IMR-90 (cell line): ENCODE data around the gene AGO1. TPM values are rescaled to one million over a fixed set of nuclear protein-coding genes. Genes with fewer than 3 reads are reported as not detected.
A peak's percentile ranks its signal among the peaks of the same experiment; 100 is the strongest.

Source experiments
- ATAC-seq: fragments of 200-7000 bp; cut with Tn5 transposase; 2 replicates; pipeline ENCODE4 v1.9.1; 2020; ENCODE audit warnings: low read depth, mild to moderate bottlenecking, moderate library complexity
- BruUV-seq: library from RNA; stranded (reverse); fragments of 400-500 nt; replicated peaks from 2 replicates; lab custom pipeline; 2021; lab: Mats Ljungman, UMichigan
- CTCF ChIA-PET: fragments of 300-600 bp; formaldehyde crosslinking; extraction: SDS; loops from one replicate; lab custom pipeline; 2021; ENCODE audit warnings: antibody characterized with exemption; lab: Yijun Ruan, JAX
- POLR2A ChIA-PET: fragments of 300-600 bp; sonication (Branson Sonifier 250); formaldehyde crosslinking; loops from one replicate; lab custom pipeline; 2022; ENCODE audit warnings: antibody characterized with exemption; ENCODE audit not compliant: unreplicated experiment; lab: Charles Lee
- DNase-seq: peaks from one replicate; pipeline ENCODE4 v3.0.0; 2013
- H2AFZ ChIP-seq: replicated peaks from 2 replicates; pipeline ENCODE3; 2013; ENCODE audit warnings: low read length, mild to moderate bottlenecking; ENCODE audit not compliant: poor library complexity
- H2AK5ac ChIP-seq: 2 replicates; pipeline ENCODE4 v1.6.1; 2013; ENCODE audit warnings: low read depth, low read length, inconsistent platforms
- H2AK9ac ChIP-seq: replicated peaks from 2 replicates; pipeline ENCODE3; 2013; ENCODE audit warnings: mild to moderate bottlenecking, low read depth, low read length, moderate library complexity; ENCODE audit not compliant: poor library complexity
- H2BK120ac ChIP-seq: 2 replicates; pipeline ENCODE4 v1.6.1; 2013; ENCODE audit warnings: low read depth, low read length, inconsistent platforms
- H2BK15ac ChIP-seq: 3 replicates; pipeline ENCODE4 v1.6.1; 2013; ENCODE audit warnings: low read depth, low read length, inconsistent platforms
- H2BK20ac ChIP-seq: 2 replicates; pipeline ENCODE4 v1.6.1; 2013; ENCODE audit warnings: low read depth, mild to moderate bottlenecking, inconsistent platforms, low read length, moderate library complexity
- H2BK5ac ChIP-seq: 2 replicates; pipeline ENCODE4 v1.6.1; 2013; ENCODE audit warnings: mild to moderate bottlenecking, low read depth, low read length, inconsistent platforms; ENCODE audit not compliant: poor library complexity, severe bottlenecking
- H3K14ac ChIP-seq: replicated peaks from 2 replicates; pipeline ENCODE4 v1.6.1; 2013; ENCODE audit warnings: low read depth, low read length, inconsistent platforms
- H3K18ac ChIP-seq: 2 replicates; pipeline ENCODE4 v1.6.1; 2013; ENCODE audit warnings: low read depth, low read length, control low read depth
- H3K23ac ChIP-seq: 2 replicates; pipeline ENCODE4 v1.6.1; 2013; ENCODE audit warnings: low read depth, low read length, inconsistent platforms
- H3K27ac ChIP-seq: 2 replicates; pipeline ENCODE4 v1.5.1; 2013; ENCODE audit warnings: mild to moderate bottlenecking, control low read depth, low read length; ENCODE audit not compliant: insufficient read depth
- H3K27me3 ChIP-seq: 2 replicates; pipeline ENCODE4 v1.6.1; 2013; ENCODE audit warnings: low read length; ENCODE audit not compliant: control insufficient read depth, insufficient read depth
- H3K36me3 ChIP-seq: 2 replicates; pipeline ENCODE4 v1.6.1; 2013; ENCODE audit warnings: low read length, mixed read lengths; ENCODE audit not compliant: control insufficient read depth, insufficient read depth
- H3K4ac ChIP-seq: 2 replicates; pipeline ENCODE4 v1.6.1; 2013; ENCODE audit warnings: low read depth, low read length, inconsistent platforms
- H3K4me1 ChIP-seq: 2 replicates; pipeline ENCODE4 v1.6.1; 2013; ENCODE audit warnings: low read length, mixed read lengths; ENCODE audit not compliant: control insufficient read depth, insufficient read depth
- H3K4me2 ChIP-seq: 2 replicates; pipeline ENCODE4 v1.6.1; 2013; ENCODE audit warnings: low read depth, mild to moderate bottlenecking, control low read depth, low read length, moderate library complexity
- H3K4me3 ChIP-seq: 2 replicates; pipeline ENCODE4 v1.5.1; 2013; ENCODE audit warnings: low read depth, mild to moderate bottlenecking, control low read depth, low read length, moderate library complexity; ENCODE audit not compliant: insufficient read depth
- H3K56ac ChIP-seq: 2 replicates; pipeline ENCODE4 v1.6.1; 2013; ENCODE audit warnings: low read length, inconsistent platforms; ENCODE audit not compliant: insufficient read depth; ENCODE audit errors: extremely low read depth
- H3K79me1 ChIP-seq, 2 experiments: 2 replicates each; pipeline ENCODE4 v1.6.1; 2013; ENCODE audit warnings: low read length in 2 of 2, inconsistent platforms in 1 of 2, low read depth in 1 of 2
- H3K9ac ChIP-seq: 2 replicates; pipeline ENCODE4 v1.6.1; 2013; ENCODE audit warnings: low read depth, low read length, control low read depth
- H3K9me1 ChIP-seq: 2 replicates; pipeline ENCODE4 v1.6.1; 2013; ENCODE audit warnings: low read length, inconsistent platforms; ENCODE audit not compliant: insufficient read depth
- H3K9me3 ChIP-seq: 2 replicates; pipeline ENCODE4 v1.6.1; 2013; ENCODE audit warnings: low read length; ENCODE audit not compliant: control insufficient read depth, insufficient read depth
- H4K20me1 ChIP-seq: 2 replicates; pipeline ENCODE4 v1.6.1; 2013; ENCODE audit warnings: low read length, inconsistent platforms; ENCODE audit not compliant: insufficient read depth
- H4K5ac ChIP-seq: 2 replicates; pipeline ENCODE4 v1.6.1; 2013; ENCODE audit warnings: mild to moderate bottlenecking, low read depth, low read length, control low read depth
- H4K8ac ChIP-seq, 2 experiments: 2 replicates each; pipeline ENCODE4 v1.6.1; 2013; ENCODE audit warnings: low read depth in 2 of 2, low read length in 2 of 2, control low read depth in 1 of 2, inconsistent platforms in 1 of 2
- H4K91ac ChIP-seq: 2 replicates; pipeline ENCODE4 v1.6.1; 2013; ENCODE audit warnings: low read depth, low read length, inconsistent platforms; ENCODE audit not compliant: insufficient read depth
- BHLHE40 ChIP-seq: fragments of 150-350 bp; IDR thresholded peaks from 2 replicates; pipeline ENCODE4 v1.6.1; 2016; ENCODE audit warnings: mild to moderate bottlenecking, low read depth, low read length
- FOS ChIP-seq: fragments of 150-350 bp; IDR thresholded peaks from 2 replicates; pipeline ENCODE4 v1.6.1; 2016; ENCODE audit warnings: low read depth, low read length
- MXI1 ChIP-seq: IDR thresholded peaks from 2 replicates; pipeline ENCODE4 v1.6.1; 2012; ENCODE audit warnings: low read depth, mild to moderate bottlenecking, low read length, moderate library complexity, borderline replicate concordance
- WGBS, 2 experiments: methylation state at CpG; one replicate each; pipeline versions ENCODE4 v1.1.5 to v1.1.7; 2013; ENCODE audit warnings: missing lambda C conversion rate in 2 of 2; ENCODE audit not compliant: insufficient read length in 1 of 2; ENCODE audit errors: extremely low coverage in 2 of 2; 5-methylcytosine and 5-hydroxymethylcytosine counted together
- dilution Hi-C: fragments of 300-500 bp; cut with HindIII; formaldehyde crosslinking; loops from one replicate; pipeline ENCODE4 v1.14.3; 2018; ENCODE audit warnings: low sequenced_read_pairs; ENCODE audit not compliant: unreplicated experiment
- in situ Hi-C: fragments of 300-500 bp; cut with MboI; formaldehyde crosslinking; loops from 3 replicates; pipeline ENCODE4 v1.14.3; 2019; ENCODE audit warnings: low sequenced_read_pairs, inconsistent platforms, mixed read lengths
- intact Hi-C: fragments of 100-400 bp; cut with micrococcal nuclease; formaldehyde crosslinking; loops from 2 replicates; pipeline ENCODE4 v1.10.0; 2022
- polyA plus RNA-seq, 3 experiments: library from polyadenylated mRNA; depleted of rRNA; stranded (reverse); fragments of >200 nt; gene quantifications; 2 replicates each; pipeline ENCODE4 v1.2.3, GENCODE V29; 2012; ENCODE audit warnings: low replicate concordance in 1 of 3
- total RNA-seq: library from RNA; depleted of rRNA; stranded (reverse); fragments of >200 nt; gene quantifications from 2 replicates; pipeline ENCODE4 v1.2.3, GENCODE V29; 2012
- TF ChIP-seq, protein P1 (sequence below): fragments of 150-350 bp; IDR thresholded peaks from 2 replicates; pipeline ENCODE4 v1.6.1; 2017; ENCODE audit warnings: mild to moderate bottlenecking, antibody characterized with exemption, low read length, low read depth

Gene AGO1
- total and polyA plus RNA-seq, 2 of the 4 experiments (the other 2 are of a cell fraction) = 11.3 to 21.5 TPM

- Histone ChIP-seq H3K36me3 (peaks cover 21% of the 10 kb centered on the region), H2BK20ac (no peak overlapping the region), H2AFZ (no peak overlapping the region), H2BK15ac (no peak overlapping the region), H3K4me1 (peaks cover under 1% of the 10 kb centered on the region; the same call in 1 of the 2 replicates), H2BK5ac (no peak overlapping the region), H3K9me3 (no peaks in the 10 kb centered on the region), H2BK120ac (no peak overlapping the region), H3K4me3 (no peak overlapping the region), H4K5ac (no peak overlapping the region), H3K27ac (no peak overlapping the region), H3K14ac (no peak overlapping the region), H3K56ac (no peak overlapping the region), H3K4me2 (no peak overlapping the region), H3K9me1 (no peaks in the 10 kb centered on the region; the same call in 1 of the 2 replicates), H3K18ac (no peak overlapping the region), H3K27me3 (no peaks in the 10 kb centered on the region), H3K23ac (no peak overlapping the region), H2AK9ac (no peak overlapping the region), H4K20me1 (no peaks in the 10 kb centered on the region), H2AK5ac (no peak overlapping the region), H3K4ac (no peak overlapping the region), H3K79me1 (no peaks in the 10 kb centered on the region), H4K8ac (no peak overlapping the region), H4K91ac (no peak overlapping the region), H3K9ac (no peak overlapping the region)
- CTCF ChIA-PET = interaction anchor here (0.5 to 0.6 kb wide), 2 partner anchors 18 to 900 kb away, joined by 3 read pairs; no protein-coding TSS in a partner anchor
- ATAC-seq (no peak; the same call in 1 of the 2 replicates), DNase-seq (peak; percentile 12)
- BruUV-seq = no TSS peak
- no peak for TF ChIP-seq BHLHE40
- no peak for TF ChIP-seq MXI1
- TF ChIP-seq, protein P1, sequence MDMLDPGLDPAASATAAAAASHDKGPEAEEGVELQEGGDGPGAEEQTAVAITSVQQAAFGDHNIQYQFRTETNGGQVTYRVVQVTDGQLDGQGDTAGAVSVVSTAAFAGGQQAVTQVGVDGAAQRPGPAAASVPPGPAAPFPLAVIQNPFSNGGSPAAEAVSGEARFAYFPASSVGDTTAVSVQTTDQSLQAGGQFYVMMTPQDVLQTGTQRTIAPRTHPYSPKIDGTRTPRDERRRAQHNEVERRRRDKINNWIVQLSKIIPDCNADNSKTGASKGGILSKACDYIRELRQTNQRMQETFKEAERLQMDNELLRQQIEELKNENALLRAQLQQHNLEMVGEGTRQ = no peak
- TF ChIP-seq FOS = no peak
- intact Hi-C loops = no loop called here
- 0% methylated on average over 1 of the region's 1 CpG; no CpG with 5 or more reads in 1 of the 2 experiments for WGBS, 2 experiments
- POLR2A ChIA-PET = no interaction called here
- dilution Hi-C loops = no loop called here
- in situ Hi-C loops = no loop called here
These were observed 37.2 kb upstream of the AGO1 start for GRCh38 chr1:35845766-35846165.
